GM12878 (cell line): ENCODE results near the gene SLC25A30. TPM values are rescaled to one million over a fixed set of nuclear protein-coding genes. Genes with fewer than 3 reads are reported as not detected.

Experiments used
- ATAC-seq: fragments of 200-7000 bp; cut with Tn5 transposase; 3 replicates; pipeline ENCODE4 v1.9.1; 2020; ENCODE audit warnings: mild to moderate bottlenecking, moderate library complexity
- BruUV-seq: library from RNA; stranded (reverse); fragments of 400-500 nt; replicated peaks from 2 replicates; lab custom pipeline; 2021; lab: Mats Ljungman, UMichigan
- CTCF ChIA-PET: fragments of 300-600 bp; sonication (Branson Sonifier 250); formaldehyde crosslinking; extraction: SDS; loops from one replicate; lab custom pipeline; 2021; ENCODE audit warnings: inconsistent platforms; lab: Yijun Ruan, JAX
- POLR2A ChIA-PET: fragments of 350-600 bp; formaldehyde crosslinking; extraction: SDS; loops from one replicate; lab custom pipeline; 2021; ENCODE audit warnings: inconsistent platforms; lab: Charles Lee
- RAD21 ChIA-PET: fragments of 300-600 bp; sonication (Branson Sonifier 250); formaldehyde crosslinking; loops from one replicate; lab custom pipeline; 2023; ENCODE audit warnings: antibody characterized with exemption; ENCODE audit not compliant: unreplicated experiment; lab: Charles Lee
- SMC1A ChIA-PET: fragments of 300-600 bp; sonication (Branson Sonifier 250); formaldehyde crosslinking; loops from one replicate; lab custom pipeline; 2023; ENCODE audit not compliant: unreplicated experiment, uncharacterized antibody; lab: Charles Lee
- DNase-seq: peaks from one replicate; pipeline ENCODE4 v3.0.0-alpha.2; 2011; ENCODE audit warnings: low read depth, low spot score
- FAIRE-seq: peaks from 3 replicates; lab custom pipeline; 2011; peaks lifted over from hg19 to GRCh38; lab: Jason Lieb, UNC
- H2AFZ ChIP-seq: 2 replicates; pipeline ENCODE4 v1.6.0; 2011; ENCODE audit warnings: low read depth, low read length, control low read depth; ENCODE audit not compliant: control insufficient read depth
- H3K27ac ChIP-seq: 2 replicates; pipeline ENCODE4 v1.5.1; 2011; ENCODE audit warnings: control low read depth; ENCODE audit not compliant: control insufficient read depth, insufficient read depth
- H3K27me3 ChIP-seq, 2 experiments: replicated peaks in 1 of 2; 2 replicates each; pipeline versions ENCODE4 v1.6.0 to v1.6.1; 2011; ENCODE audit warnings: low read length in 1 of 2; ENCODE audit not compliant: control insufficient read depth in 2 of 2, insufficient read depth in 2 of 2
- H3K36me3 ChIP-seq, 2 experiments: 2 replicates each; pipeline ENCODE4 v1.5.1; 2011; ENCODE audit warnings: low read length in 1 of 2; ENCODE audit not compliant: control insufficient read depth in 2 of 2, insufficient read depth in 2 of 2
- H3K4me1 ChIP-seq: 2 replicates; pipeline ENCODE4 v1.6.1; 2011; ENCODE audit warnings: mild to moderate bottlenecking, low read length, moderate library complexity, mixed read lengths; ENCODE audit not compliant: control insufficient read depth, insufficient read depth
- H3K4me2 ChIP-seq: 2 replicates; pipeline ENCODE4 v1.6.0; 2011; ENCODE audit warnings: control low read depth; ENCODE audit not compliant: control insufficient read depth, insufficient read depth
- H3K4me3 ChIP-seq: fragments of 200-600 bp; sonication (generic); 2 replicates; pipeline ENCODE4 v1.5.1; 2016
- H3K79me2 ChIP-seq: 2 replicates; pipeline ENCODE4 v1.6.0; 2011; ENCODE audit warnings: low read length; ENCODE audit not compliant: control insufficient read depth, insufficient read depth
- H3K9ac ChIP-seq: 2 replicates; pipeline ENCODE4 v1.8.0; 2011; ENCODE audit warnings: low read length, control low read depth, mixed read lengths; ENCODE audit not compliant: control insufficient read depth, insufficient read depth
- H3K9me3 ChIP-seq: replicated peaks from 3 replicates; pipeline ENCODE4 v1.5.1; 2011; ENCODE audit warnings: mild to moderate bottlenecking, low read length; ENCODE audit not compliant: control insufficient read depth, insufficient read depth
- H4K20me1 ChIP-seq: 2 replicates; pipeline ENCODE4 v1.6.0; 2011; ENCODE audit not compliant: control insufficient read depth, insufficient read depth
- ASH2L ChIP-seq: fragments of 300-600, 200-600 bp; sonication (generic); IDR thresholded peaks from 2 replicates; pipeline ENCODE4 v1.6.1; 2017; ENCODE audit warnings: low read depth, mild to moderate bottlenecking, borderline replicate concordance
- BACH1 ChIP-seq: fragments of 450-650 bp; IDR thresholded peaks from 2 replicates; pipeline ENCODE4 v1.6.1; 2017; ENCODE audit warnings: mild to moderate bottlenecking, borderline replicate concordance
- CEBPZ ChIP-seq: fragments of 150-350 bp; IDR thresholded peaks from 2 replicates; pipeline ENCODE4 v1.6.1; 2016; ENCODE audit warnings: low read depth, low read length
- CREB1 ChIP-seq: IDR thresholded peaks from 2 replicates; pipeline ENCODE4 v1.6.1; 2012; ENCODE audit warnings: low read depth, mild to moderate bottlenecking, inconsistent platforms
- FOS ChIP-seq: IDR thresholded peaks from 3 replicates; pipeline ENCODE4 v1.6.1; 2011; ENCODE audit warnings: borderline replicate concordance; ENCODE audit not compliant: insufficient read length; ENCODE audit errors: extremely low read depth
- FOXM1 ChIP-seq: IDR thresholded peaks from 2 replicates; pipeline ENCODE4 v1.6.1; 2012; ENCODE audit warnings: low read depth, mild to moderate bottlenecking, inconsistent platforms, low read length, moderate library complexity
- IKZF1 ChIP-seq: fragments of 450-650 bp; conservative IDR thresholded peaks from 2 replicates; pipeline ENCODE4 v1.6.1; 2017; ENCODE audit warnings: antibody characterized with exemption, mild to moderate bottlenecking
- MXI1 ChIP-seq: fragments of 150-350 bp; IDR thresholded peaks from 2 replicates; pipeline ENCODE4 v1.6.1; 2011; ENCODE audit warnings: low read depth, mild to moderate bottlenecking, inconsistent platforms, low read length, improper control_type of control experiment
- NFYB ChIP-seq: IDR thresholded peaks from 2 replicates; pipeline ENCODE4 v1.6.1; 2011; ENCODE audit warnings: low read depth, mild to moderate bottlenecking, low read length, improper control_type of control experiment, moderate library complexity; ENCODE audit not compliant: insufficient read depth
- RCOR1 ChIP-seq: conservative IDR thresholded peaks from 2 replicates; pipeline ENCODE4 v1.6.1; 2012; ENCODE audit warnings: low read depth, low read length, improper control_type of control experiment
- USF2 ChIP-seq: IDR thresholded peaks from 2 replicates; pipeline ENCODE4 v1.6.1; 2011; ENCODE audit warnings: low read depth, low read length, improper control_type of control experiment, borderline replicate concordance
- WRNIP1 ChIP-seq: IDR thresholded peaks from 2 replicates; pipeline ENCODE4 v1.6.1; 2011; ENCODE audit warnings: low read depth, low read length, improper control_type of control experiment, borderline replicate concordance
- WGBS: methylation state at CpG from one replicate; pipeline ENCODE4 v1.1.6; 2016; ENCODE audit warnings: low lambda C conversion rate; ENCODE audit not compliant: insufficient replicate concordance, insufficient coverage; ENCODE audit errors: missing lambda C conversion rate; 5-methylcytosine and 5-hydroxymethylcytosine counted together
- in situ Hi-C: fragments of 300-500 bp; cut with MboI; formaldehyde crosslinking; loops from 9 replicates; pipeline ENCODE4 v1.14.3; 2018; ENCODE audit warnings: mixed read lengths
- intact Hi-C: fragments of 100-400 bp; cut with micrococcal nuclease; formaldehyde crosslinking; loops from one replicate; pipeline ENCODE4 v1.14.2; 2022; ENCODE audit not compliant: unreplicated experiment
- polyA plus RNA-seq, 11 experiments: library from polyadenylated mRNA; depleted of rRNA in 4 of 11; unstranded in 6 of 11; stranded (reverse) in 5 of 11; fragments of >200 nt; fragmentation: Nextera tagmentation in 4 of 11; fragmentation: Illumina TruSeq in 1 of 11; extraction: Ambion mirVana in 4 of 11; extraction: Trizol in 1 of 11; gene quantifications; 1 replicate in 1 of 11; 2 replicates in 10 of 11; pipeline versions ENCODE4 v1.2.1 to v1.2.3, GENCODE V29; 2011 to 2016; ENCODE audit warnings: inconsistent platforms in 2 of 11, missing spikeins in 2 of 11, low read depth in 1 of 11
- total RNA-seq, 4 experiments: library from RNA; depleted of rRNA in 3 of 4; stranded (reverse); fragments of >200 nt in 3 of 4; fragmentation: Illumina TruSeq in 1 of 4; extraction: Trizol in 1 of 4; gene quantifications; 2 replicates each; pipeline versions ENCODE4 v1.2.1 to v1.2.3, GENCODE V29; 2013 to 2021

SLC25A30 gene
- total and polyA plus RNA-seq, 10 of the 15 experiments (the other 5 are each of a cell fraction or from before 2014, with no cell fraction given), result 2.4 to 18.0 (median 8.9) TPM

- FAIRE-seq (no peak), DNase-seq (no peak), ATAC-seq (no peak)
- in situ Hi-C loops (no loop called here), intact Hi-C loops (no loop called here)
- SMC1A ChIA-PET, result no interaction called here
- POLR2A ChIA-PET, result no interaction called here
- TF ChIP-seq IKZF1 (no peak), MXI1 (no peak), ASH2L (no peak), WRNIP1 (no peak), FOXM1 (no peak), USF2 (no peak), CEBPZ (no peak), FOS (no peak), BACH1 (no peak), NFYB (no peak), CREB1 (no peak), RCOR1 (no peak)
- H3K9ac ChIP-seq, result no peak overlapping the region
- H2AFZ ChIP-seq, result no peak overlapping the region
- RAD21 ChIA-PET, result no interaction called here
- WGBS, result 77% methylated on average over 3 of the region's 3 CpGs
- H3K9me3 ChIP-seq, result no peaks in the 10 kb centered on the region
- no peak overlapping the region for H3K4me3 ChIP-seq
- no peak overlapping the region for H3K27ac ChIP-seq
- no peak overlapping the region for H3K4me2 ChIP-seq
- peaks cover 4 to 13% of the 10 kb centered on the region in 2 experiments; a peak in 3 of 4 replicates for H3K36me3 ChIP-seq
- no peaks in the 10 kb centered on the region for H3K79me2 ChIP-seq
- H3K4me1 ChIP-seq, result no peaks in the 10 kb centered on the region
- BruUV-seq, result no TSS peak
- no peaks in the 10 kb centered on the region for H3K27me3 ChIP-seq
- H4K20me1 ChIP-seq, result no peaks in the 10 kb centered on the region; the same call in 1 of the 2 replicates
- CTCF ChIA-PET, result no interaction called here
Measured at GRCh38 chr13:45402641-45403040, 15.5 kb downstream of the SLC25A30 start.
